GM23338 (cell line): ENCODE measurements around the gene STT3B. TPM values are rescaled to one million over a fixed set of nuclear protein-coding genes. Genes with fewer than 3 reads are reported as not detected.

Source experiments
- ATAC-seq: fragments of 200-7000 bp; cut with Tn5 transposase; 3 replicates; pipeline ENCODE4 v1.9.1; 2020
- DNase-seq: peaks from one replicate; pipeline ENCODE4 v3.0.0-alpha.2; 2015; ENCODE audit warnings: low spot score
- H2AFZ ChIP-seq: fragments of 200-600 bp; sonication (generic); 2 replicates; pipeline ENCODE4 v1.8.0; 2016; ENCODE audit warnings: antibody characterized with exemption, mild to moderate bottlenecking, moderate library complexity
- H3F3A ChIP-seq: fragments of 200-600 bp; sonication (generic); replicated peaks from 2 replicates; pipeline ENCODE4 v1.8.0; 2017; ENCODE audit warnings: antibody characterized with exemption, mixed run types, low read depth
- H3K27ac ChIP-seq: fragments of 200-600 bp; sonication (generic); 2 replicates; pipeline ENCODE4 v1.6.1; 2016; ENCODE audit warnings: low read depth
- H3K27me3 ChIP-seq: fragments of 200-600 bp; sonication (generic); 2 replicates; pipeline ENCODE4 v1.8.0; 2016; ENCODE audit warnings: mild to moderate bottlenecking, mixed run types, moderate library complexity; ENCODE audit not compliant: insufficient read depth
- H3K36me3 ChIP-seq: fragments of 200-600 bp; sonication (generic); 2 replicates; pipeline ENCODE4 v1.8.0; 2016; ENCODE audit warnings: mild to moderate bottlenecking; ENCODE audit not compliant: insufficient read depth
- H3K4me1 ChIP-seq: fragments of 200-600 bp; sonication (generic); 2 replicates; pipeline ENCODE4 v1.8.0; 2016; ENCODE audit warnings: mild to moderate bottlenecking, moderate library complexity; ENCODE audit not compliant: insufficient read depth
- H3K4me2 ChIP-seq: fragments of 200-600 bp; sonication (generic); 2 replicates; pipeline ENCODE4 v1.7.1; 2017; ENCODE audit warnings: mixed run types
- H3K4me3 ChIP-seq: fragments of 200-600 bp; sonication (generic); 2 replicates; pipeline ENCODE4 v1.6.1; 2016; ENCODE audit warnings: mixed run types
- H3K79me2 ChIP-seq: fragments of 200-600 bp; sonication (generic); replicated peaks from 2 replicates; pipeline ENCODE4 v1.8.0; 2017; ENCODE audit warnings: mild to moderate bottlenecking; ENCODE audit not compliant: insufficient read depth
- H3K9me2 ChIP-seq: fragments of 200-600 bp; sonication (generic); 2 replicates; pipeline ENCODE4 v1.8.0; 2017; ENCODE audit not compliant: insufficient read depth
- H4K20me1 ChIP-seq: fragments of 200-600 bp; sonication (generic); replicated peaks from 2 replicates; pipeline ENCODE4 v1.8.0; 2017; ENCODE audit warnings: mild to moderate bottlenecking; ENCODE audit not compliant: insufficient read depth
- H3K27ac Mint-ChIP-seq: 2 replicates; pipeline ENCODE4 v1.8.0; 2020; ENCODE audit warnings: inconsistent platforms, mild to moderate bottlenecking, moderate library complexity, mixed read lengths
- H3K27me3 Mint-ChIP-seq: 3 replicates; pipeline ENCODE4 v1.8.0; 2022; ENCODE audit warnings: low read depth, mild to moderate bottlenecking, moderate library complexity, mixed read lengths, inconsistent platforms; ENCODE audit not compliant: insufficient read depth, poor library complexity
- H3K36me3 Mint-ChIP-seq: 3 replicates; pipeline ENCODE4 v1.8.0; 2021; ENCODE audit warnings: low read depth, mild to moderate bottlenecking, inconsistent platforms, moderate library complexity, mixed read lengths
- H3K4me1 Mint-ChIP-seq: 3 replicates; pipeline ENCODE4 v1.8.0; 2020; ENCODE audit warnings: mild to moderate bottlenecking, inconsistent platforms, mixed read lengths
- H3K4me3 Mint-ChIP-seq: 3 replicates; pipeline ENCODE4 v1.8.0; 2021; ENCODE audit warnings: moderate library complexity, mild to moderate bottlenecking, inconsistent platforms, mixed read lengths
- H3K9me3 Mint-ChIP-seq: 3 replicates; pipeline ENCODE4 v1.8.0; 2020; ENCODE audit warnings: moderate library complexity, mild to moderate bottlenecking, inconsistent platforms, mixed read lengths
- CREB1 ChIP-seq: fragments of 250-450 bp; sonication (Bioruptor Pico); IDR thresholded peaks from 2 replicates; pipeline ENCODE4 v1.5.0; 2020; ENCODE audit warnings: low read depth, mild to moderate bottlenecking, moderate library complexity
- EZH2 ChIP-seq: fragments of 200-600 bp; sonication (generic); IDR thresholded peaks from one replicate; pipeline ENCODE4 v1.8.0; 2017; ENCODE audit warnings: antibody characterized with exemption, mild to moderate bottlenecking, low read depth; ENCODE audit not compliant: unreplicated experiment
- EZH2phosphoT487 ChIP-seq: fragments of 200-600 bp; sonication (generic); IDR thresholded peaks from one replicate; pipeline ENCODE4 v1.8.1; 2018; ENCODE audit warnings: antibody characterized with exemption; ENCODE audit not compliant: unreplicated experiment
- JUNB ChIP-seq: IDR thresholded peaks from one replicate; pipeline ENCODE4 v1.6.1; 2016; ENCODE audit warnings: antibody characterized with exemption; ENCODE audit not compliant: unreplicated experiment
- POLR2AphosphoS5 ChIP-seq: IDR thresholded peaks from 2 replicates; pipeline ENCODE4 v1.6.1; 2016; ENCODE audit warnings: antibody characterized with exemption, low read depth
- STAT1 ChIP-seq: IDR thresholded peaks from one replicate; pipeline ENCODE4 v1.6.1; 2016; ENCODE audit warnings: antibody characterized with exemption; ENCODE audit not compliant: unreplicated experiment
- ZNF114 ChIP-seq: fragments of 250-450 bp; sonication (Bioruptor Pico); IDR thresholded peaks from 2 replicates; pipeline ENCODE4 v1.5.0; 2020; ENCODE audit warnings: mild to moderate bottlenecking, moderate library complexity
- ZNF331 ChIP-seq: fragments of 250-450 bp; sonication (Bioruptor Pico); IDR thresholded peaks from 2 replicates; pipeline ENCODE4 v1.5.0; 2020; ENCODE audit warnings: low read depth, mild to moderate bottlenecking, moderate library complexity
- polyA plus RNA-seq: library from polyadenylated mRNA; unstranded; fragments of >200 nt; fragmentation: Nextera tagmentation; extraction: Ambion mirVana; gene quantifications from 2 replicates; pipeline ENCODE4 v1.2.1, GENCODE V29; 2016
- total RNA-seq: library from RNA; depleted of rRNA; stranded (reverse); fragments of >200 nt; shearing (Covaris generic); gene quantifications from 2 replicates; pipeline ENCODE4 v1.2.3, GENCODE V29; 2014
- TF ChIP-seq, protein P1 (sequence below): IDR thresholded peaks from 2 replicates; pipeline ENCODE4 v1.6.1; 2016; ENCODE audit warnings: antibody characterized with exemption
- TF ChIP-seq, protein P2 (sequence below): fragments of 250-450 bp; sonication (Bioruptor Pico); IDR thresholded peaks from 2 replicates; pipeline ENCODE4 v1.5.0; 2020; ENCODE audit warnings: mild to moderate bottlenecking, moderate library complexity
- TF ChIP-seq, protein P3 (sequence below): IDR thresholded peaks from one replicate; pipeline ENCODE4 v1.6.1; 2018; ENCODE audit warnings: antibody characterized with exemption; ENCODE audit not compliant: unreplicated experiment
- TF ChIP-seq, protein P4 (sequence below), 2 experiments: fragments of 200-600 bp in 1 of 2; sonication (generic) in 1 of 2; conservative IDR thresholded peaks; 2 replicates each; pipeline versions ENCODE4 v1.5.1 to v1.6.1; 2016 to 2017; ENCODE audit warnings: antibody characterized with exemption in 2 of 2, low read depth in 2 of 2, mild to moderate bottlenecking in 2 of 2, moderate library complexity in 1 of 2

The STT3B gene
- total and polyA plus RNA-seq, 2 experiments from 2014 or later = 44.1 to 167 TPM

DNA sequence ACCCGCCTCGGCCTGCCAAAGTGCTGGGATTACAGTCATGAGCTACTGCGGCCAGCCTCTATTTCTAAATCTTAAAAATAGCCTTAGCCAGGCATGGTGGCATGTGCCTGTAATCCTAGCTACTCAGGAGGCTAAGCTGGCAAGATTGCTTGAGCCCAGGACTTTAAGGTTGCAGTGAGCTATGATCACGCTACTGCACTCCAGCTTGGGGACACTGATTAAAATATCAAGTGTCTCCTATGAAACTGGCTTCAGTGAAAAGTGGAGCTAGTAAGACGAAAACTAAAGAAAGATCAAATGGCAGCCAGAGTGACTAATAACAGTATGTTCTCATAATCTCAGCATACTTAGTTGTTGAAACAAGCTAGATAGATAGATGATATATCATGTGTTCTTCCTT, 112.5 kb downstream of the STT3B start:
- Histone ChIP-seq H4K20me1 (no peaks in the 10 kb centered on the region; the same call in 1 of the 2 replicates), H3K27ac (no peak overlapping the region), H3K4me2 (no peak overlapping the region), H3K27me3 (no peaks in the 10 kb centered on the region), H3K4me3 (no peak overlapping the region), H3K9me2 (0 out of 2 replicates have a peak, but pooled peaks cover 6% of the 10 kb centered on the region), H3K36me3 (0 out of 2 replicates have a peak, but pooled peaks cover 4% of the 10 kb centered on the region), H3K4me1 (no peaks in the 10 kb centered on the region), H3K79me2 (no peaks in the 10 kb centered on the region), H3F3A (no peaks in the 10 kb centered on the region), H2AFZ (no peak overlapping the region)
- Mint-ChIP-seq H3K27ac (no peak overlapping the region), H3K4me3 (no peak overlapping the region), H3K36me3 (peaks cover 37% of the 10 kb centered on the region), H3K9me3 (peaks cover 29% of the 10 kb centered on the region), H3K4me1 (no peaks in the 10 kb centered on the region; the same call in 2 of the 3 replicates), H3K27me3 (peaks cover 12% of the 10 kb centered on the region)
- no peak for DNase-seq
- no peak for ATAC-seq
- TF ChIP-seq EZH2 (no peak), JUNB (no peak), POLR2AphosphoS5 (no peak), ZNF331 (no peak), STAT1 (no peak), ZNF114 (CRISPR knock-in tag) (no peak), CREB1 (CRISPR knock-in tag) (no peak), EZH2phosphoT487 (no peak)
- TF ChIP-seq, protein P1, sequence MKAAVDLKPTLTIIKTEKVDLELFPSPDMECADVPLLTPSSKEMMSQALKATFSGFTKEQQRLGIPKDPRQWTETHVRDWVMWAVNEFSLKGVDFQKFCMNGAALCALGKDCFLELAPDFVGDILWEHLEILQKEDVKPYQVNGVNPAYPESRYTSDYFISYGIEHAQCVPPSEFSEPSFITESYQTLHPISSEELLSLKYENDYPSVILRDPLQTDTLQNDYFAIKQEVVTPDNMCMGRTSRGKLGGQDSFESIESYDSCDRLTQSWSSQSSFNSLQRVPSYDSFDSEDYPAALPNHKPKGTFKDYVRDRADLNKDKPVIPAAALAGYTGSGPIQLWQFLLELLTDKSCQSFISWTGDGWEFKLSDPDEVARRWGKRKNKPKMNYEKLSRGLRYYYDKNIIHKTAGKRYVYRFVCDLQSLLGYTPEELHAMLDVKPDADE = no peak
- TF ChIP-seq, protein P2, sequence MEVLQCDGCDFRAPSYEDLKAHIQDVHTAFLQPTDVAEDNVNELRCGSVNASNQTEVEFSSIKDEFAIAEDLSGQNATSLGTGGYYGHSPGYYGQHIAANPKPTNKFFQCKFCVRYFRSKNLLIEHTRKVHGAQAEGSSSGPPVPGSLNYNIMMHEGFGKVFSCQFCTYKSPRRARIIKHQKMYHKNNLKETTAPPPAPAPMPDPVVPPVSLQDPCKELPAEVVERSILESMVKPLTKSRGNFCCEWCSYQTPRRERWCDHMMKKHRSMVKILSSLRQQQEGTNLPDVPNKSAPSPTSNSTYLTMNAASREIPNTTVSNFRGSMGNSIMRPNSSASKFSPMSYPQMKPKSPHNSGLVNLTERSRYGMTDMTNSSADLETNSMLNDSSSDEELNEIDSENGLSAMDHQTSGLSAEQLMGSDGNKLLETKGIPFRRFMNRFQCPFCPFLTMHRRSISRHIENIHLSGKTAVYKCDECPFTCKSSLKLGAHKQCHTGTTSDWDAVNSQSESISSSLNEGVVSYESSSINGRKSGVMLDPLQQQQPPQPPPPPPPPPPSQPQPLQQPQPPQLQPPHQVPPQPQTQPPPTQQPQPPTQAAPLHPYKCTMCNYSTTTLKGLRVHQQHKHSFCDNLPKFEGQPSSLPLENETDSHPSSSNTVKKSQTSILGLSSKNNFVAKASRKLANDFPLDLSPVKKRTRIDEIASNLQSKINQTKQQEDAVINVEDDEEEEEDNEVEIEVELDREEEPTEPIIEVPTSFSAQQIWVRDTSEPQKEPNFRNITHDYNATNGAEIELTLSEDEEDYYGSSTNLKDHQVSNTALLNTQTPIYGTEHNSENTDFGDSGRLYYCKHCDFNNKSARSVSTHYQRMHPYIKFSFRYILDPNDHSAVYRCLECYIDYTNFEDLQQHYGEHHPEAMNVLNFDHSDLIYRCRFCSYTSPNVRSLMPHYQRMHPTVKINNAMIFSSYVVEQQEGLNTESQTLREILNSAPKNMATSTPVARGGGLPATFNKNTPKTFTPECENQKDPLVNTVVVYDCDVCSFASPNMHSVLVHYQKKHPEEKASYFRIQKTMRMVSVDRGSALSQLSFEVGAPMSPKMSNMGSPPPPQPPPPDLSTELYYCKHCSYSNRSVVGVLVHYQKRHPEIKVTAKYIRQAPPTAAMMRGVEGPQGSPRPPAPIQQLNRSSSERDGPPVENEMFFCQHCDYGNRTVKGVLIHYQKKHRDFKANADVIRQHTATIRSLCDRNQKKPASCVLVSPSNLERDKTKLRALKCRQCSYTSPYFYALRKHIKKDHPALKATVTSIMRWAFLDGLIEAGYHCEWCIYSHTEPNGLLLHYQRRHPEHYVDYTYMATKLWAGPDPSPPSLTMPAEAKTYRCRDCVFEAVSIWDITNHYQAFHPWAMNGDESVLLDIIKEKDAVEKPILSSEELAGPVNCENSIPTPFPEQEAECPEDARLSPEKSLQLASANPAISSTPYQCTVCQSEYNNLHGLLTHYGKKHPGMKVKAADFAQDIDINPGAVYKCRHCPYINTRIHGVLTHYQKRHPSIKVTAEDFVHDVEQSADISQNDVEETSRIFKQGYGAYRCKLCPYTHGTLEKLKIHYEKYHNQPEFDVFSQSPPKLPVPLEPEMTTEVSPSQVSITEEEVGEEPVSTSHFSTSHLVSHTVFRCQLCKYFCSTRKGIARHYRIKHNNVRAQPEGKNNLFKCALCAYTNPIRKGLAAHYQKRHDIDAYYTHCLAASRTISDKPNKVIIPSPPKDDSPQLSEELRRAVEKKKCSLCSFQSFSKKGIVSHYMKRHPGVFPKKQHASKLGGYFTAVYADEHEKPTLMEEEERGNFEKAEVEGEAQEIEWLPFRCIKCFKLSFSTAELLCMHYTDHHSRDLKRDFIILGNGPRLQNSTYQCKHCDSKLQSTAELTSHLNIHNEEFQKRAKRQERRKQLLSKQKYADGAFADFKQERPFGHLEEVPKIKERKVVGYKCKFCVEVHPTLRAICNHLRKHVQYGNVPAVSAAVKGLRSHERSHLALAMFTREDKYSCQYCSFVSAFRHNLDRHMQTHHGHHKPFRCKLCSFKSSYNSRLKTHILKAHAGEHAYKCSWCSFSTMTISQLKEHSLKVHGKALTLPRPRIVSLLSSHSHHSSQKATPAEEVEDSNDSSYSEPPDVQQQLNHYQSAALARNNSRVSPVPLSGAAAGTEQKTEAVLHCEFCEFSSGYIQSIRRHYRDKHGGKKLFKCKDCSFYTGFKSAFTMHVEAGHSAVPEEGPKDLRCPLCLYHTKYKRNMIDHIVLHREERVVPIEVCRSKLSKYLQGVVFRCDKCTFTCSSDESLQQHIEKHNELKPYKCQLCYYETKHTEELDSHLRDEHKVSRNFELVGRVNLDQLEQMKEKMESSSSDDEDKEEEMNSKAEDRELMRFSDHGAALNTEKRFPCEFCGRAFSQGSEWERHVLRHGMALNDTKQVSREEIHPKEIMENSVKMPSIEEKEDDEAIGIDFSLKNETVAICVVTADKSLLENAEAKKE (CRISPR knock-in tag) = no peak
- TF ChIP-seq, protein P3, sequence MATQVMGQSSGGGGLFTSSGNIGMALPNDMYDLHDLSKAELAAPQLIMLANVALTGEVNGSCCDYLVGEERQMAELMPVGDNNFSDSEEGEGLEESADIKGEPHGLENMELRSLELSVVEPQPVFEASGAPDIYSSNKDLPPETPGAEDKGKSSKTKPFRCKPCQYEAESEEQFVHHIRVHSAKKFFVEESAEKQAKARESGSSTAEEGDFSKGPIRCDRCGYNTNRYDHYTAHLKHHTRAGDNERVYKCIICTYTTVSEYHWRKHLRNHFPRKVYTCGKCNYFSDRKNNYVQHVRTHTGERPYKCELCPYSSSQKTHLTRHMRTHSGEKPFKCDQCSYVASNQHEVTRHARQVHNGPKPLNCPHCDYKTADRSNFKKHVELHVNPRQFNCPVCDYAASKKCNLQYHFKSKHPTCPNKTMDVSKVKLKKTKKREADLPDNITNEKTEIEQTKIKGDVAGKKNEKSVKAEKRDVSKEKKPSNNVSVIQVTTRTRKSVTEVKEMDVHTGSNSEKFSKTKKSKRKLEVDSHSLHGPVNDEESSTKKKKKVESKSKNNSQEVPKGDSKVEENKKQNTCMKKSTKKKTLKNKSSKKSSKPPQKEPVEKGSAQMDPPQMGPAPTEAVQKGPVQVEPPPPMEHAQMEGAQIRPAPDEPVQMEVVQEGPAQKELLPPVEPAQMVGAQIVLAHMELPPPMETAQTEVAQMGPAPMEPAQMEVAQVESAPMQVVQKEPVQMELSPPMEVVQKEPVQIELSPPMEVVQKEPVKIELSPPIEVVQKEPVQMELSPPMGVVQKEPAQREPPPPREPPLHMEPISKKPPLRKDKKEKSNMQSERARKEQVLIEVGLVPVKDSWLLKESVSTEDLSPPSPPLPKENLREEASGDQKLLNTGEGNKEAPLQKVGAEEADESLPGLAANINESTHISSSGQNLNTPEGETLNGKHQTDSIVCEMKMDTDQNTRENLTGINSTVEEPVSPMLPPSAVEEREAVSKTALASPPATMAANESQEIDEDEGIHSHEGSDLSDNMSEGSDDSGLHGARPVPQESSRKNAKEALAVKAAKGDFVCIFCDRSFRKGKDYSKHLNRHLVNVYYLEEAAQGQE = no peak
- TF ChIP-seq, protein P4, sequence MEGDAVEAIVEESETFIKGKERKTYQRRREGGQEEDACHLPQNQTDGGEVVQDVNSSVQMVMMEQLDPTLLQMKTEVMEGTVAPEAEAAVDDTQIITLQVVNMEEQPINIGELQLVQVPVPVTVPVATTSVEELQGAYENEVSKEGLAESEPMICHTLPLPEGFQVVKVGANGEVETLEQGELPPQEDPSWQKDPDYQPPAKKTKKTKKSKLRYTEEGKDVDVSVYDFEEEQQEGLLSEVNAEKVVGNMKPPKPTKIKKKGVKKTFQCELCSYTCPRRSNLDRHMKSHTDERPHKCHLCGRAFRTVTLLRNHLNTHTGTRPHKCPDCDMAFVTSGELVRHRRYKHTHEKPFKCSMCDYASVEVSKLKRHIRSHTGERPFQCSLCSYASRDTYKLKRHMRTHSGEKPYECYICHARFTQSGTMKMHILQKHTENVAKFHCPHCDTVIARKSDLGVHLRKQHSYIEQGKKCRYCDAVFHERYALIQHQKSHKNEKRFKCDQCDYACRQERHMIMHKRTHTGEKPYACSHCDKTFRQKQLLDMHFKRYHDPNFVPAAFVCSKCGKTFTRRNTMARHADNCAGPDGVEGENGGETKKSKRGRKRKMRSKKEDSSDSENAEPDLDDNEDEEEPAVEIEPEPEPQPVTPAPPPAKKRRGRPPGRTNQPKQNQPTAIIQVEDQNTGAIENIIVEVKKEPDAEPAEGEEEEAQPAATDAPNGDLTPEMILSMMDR (conservative IDR thresholded peaks at IDR 0.05; ENCODE audit: low read depth in 2 of 2) = no peak
